Measurements from ENCODE around the gene RAB30. TPM values are rescaled to one million over a fixed set of nuclear protein-coding genes. Genes with fewer than 3 reads are reported as not detected.

RAB30 gene
- total RNA-seq, 1 experiment from 2014 or later: 6.2 TPM

GRCh38 chr11:83007477-83007876, 64.2 kb downstream of the RAB30 start:
- Mint-ChIP-seq H3K27ac (no peak overlapping the region), H3K9me3 (no peaks in the 10 kb centered on the region), H3K4me3 (no peak overlapping the region), H3K4me1 (peaks cover 20% of the 10 kb centered on the region), H3K36me3 (no peaks in the 10 kb centered on the region), H3K27me3 (ENCODE audit: low read depth) (no peaks in the 10 kb centered on the region)
- DNase-seq (ENCODE audit: low spot score) (no peak), ATAC-seq (peak; percentile 43)
- TF ChIP-seq GRHL2 (CRISPR knock-in tag; IDR thresholded peaks at IDR 0.05; ENCODE audit: insufficient replicate concordance, severe bottlenecking) (no peak), TEAD4 (CRISPR knock-in tag; IDR thresholded peaks at IDR 0.05) (no peak)
- TF ChIP-seq, protein P1, sequence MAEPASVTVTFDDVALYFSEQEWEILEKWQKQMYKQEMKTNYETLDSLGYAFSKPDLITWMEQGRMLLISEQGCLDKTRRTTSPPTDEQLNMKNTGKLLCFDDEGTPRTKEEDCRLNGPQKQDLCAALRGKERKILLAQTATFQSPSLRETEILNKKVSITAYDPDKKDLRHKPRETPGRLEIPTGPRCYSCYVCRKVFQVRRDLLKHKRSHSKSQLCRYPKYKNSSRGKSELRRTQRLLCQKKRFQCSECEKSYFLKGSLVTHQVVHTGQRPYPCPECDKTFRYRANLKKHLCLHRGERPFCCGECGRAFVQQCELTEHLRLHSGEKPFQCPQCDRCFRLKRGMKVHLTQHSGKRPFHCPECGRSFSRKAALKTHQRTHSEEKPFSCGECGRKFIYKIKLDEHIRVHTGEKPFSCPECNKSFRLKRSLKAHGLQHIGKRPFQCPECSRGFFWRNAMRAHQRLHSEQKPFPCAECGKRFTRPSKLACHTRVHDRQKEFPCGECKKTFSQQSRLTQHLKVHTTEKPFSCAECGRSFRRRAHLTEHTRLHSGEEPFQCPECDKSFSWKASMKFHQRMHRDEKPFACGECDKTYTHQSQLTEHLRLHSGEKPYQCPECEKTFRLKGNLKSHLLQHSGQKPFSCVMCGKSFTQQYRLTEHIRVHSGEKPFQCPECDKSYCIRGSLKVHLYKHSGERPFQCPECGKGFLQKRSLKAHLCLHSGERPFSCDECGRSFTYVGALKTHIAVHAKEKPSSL (CRISPR knock-in tag; conservative IDR thresholded peaks at IDR 0.05): no peak
- TF ChIP-seq, protein P2, sequence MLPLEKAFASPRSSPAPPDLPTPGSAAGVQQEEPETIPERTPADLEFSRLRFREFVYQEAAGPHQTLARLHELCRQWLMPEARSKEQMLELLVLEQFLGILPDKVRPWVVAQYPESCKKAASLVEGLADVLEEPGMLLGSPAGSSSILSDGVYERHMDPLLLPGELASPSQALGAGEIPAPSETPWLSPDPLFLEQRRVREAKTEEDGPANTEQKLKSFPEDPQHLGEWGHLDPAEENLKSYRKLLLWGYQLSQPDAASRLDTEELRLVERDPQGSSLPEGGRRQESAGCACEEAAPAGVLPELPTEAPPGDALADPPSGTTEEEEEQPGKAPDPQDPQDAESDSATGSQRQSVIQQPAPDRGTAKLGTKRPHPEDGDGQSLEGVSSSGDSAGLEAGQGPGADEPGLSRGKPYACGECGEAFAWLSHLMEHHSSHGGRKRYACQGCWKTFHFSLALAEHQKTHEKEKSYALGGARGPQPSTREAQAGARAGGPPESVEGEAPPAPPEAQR (CRISPR knock-in tag; IDR thresholded peaks at IDR 0.05): no peak
- TF ChIP-seq, protein P3, sequence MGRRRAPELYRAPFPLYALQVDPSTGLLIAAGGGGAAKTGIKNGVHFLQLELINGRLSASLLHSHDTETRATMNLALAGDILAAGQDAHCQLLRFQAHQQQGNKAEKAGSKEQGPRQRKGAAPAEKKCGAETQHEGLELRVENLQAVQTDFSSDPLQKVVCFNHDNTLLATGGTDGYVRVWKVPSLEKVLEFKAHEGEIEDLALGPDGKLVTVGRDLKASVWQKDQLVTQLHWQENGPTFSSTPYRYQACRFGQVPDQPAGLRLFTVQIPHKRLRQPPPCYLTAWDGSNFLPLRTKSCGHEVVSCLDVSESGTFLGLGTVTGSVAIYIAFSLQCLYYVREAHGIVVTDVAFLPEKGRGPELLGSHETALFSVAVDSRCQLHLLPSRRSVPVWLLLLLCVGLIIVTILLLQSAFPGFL (CRISPR knock-in tag; IDR thresholded peaks at IDR 0.05; ENCODE audit: borderline replicate concordance): no peak
- ChIA-PET POLR2A (interaction anchor here (0.7 kb wide), 1 partner anchor 8 kb away, joined by 3 read pairs; no protein-coding TSS in a partner anchor), CTCF (interaction anchor here (0.7 to 1.3 kb wide), 2 partner anchors 8 to 140 kb away, joined by 4 to 6 read pairs; no protein-coding TSS in a partner anchor)

DNA sequence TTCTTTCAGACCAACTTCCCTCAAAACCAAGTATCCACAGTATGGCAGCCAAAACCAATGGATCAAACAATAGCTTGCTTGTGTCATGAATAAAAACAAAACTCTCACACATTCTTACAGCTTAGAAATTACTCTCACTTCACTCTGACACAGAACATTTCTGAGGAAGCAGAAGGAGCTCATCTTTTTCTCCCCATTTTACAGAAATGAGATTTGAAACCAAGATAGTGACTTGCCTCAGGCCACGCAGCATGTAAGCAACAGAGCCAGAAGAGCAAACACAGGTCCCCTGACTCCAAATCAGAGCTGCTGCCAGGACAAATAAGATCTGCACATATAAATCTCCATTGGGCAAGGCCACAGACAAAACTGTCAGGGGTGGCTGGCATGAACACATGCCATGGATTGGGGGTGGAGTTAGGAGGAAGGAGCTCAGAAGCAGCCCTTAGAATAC, 64.8 kb downstream of the RAB30 start:
- H3K4me1 Mint-ChIP-seq: peaks cover 23% of the 10 kb centered on the region
- ATAC-seq (no peak), DNase-seq (ENCODE audit: low spot score) (no peak)
- H3K9me3 Mint-ChIP-seq: no peaks in the 10 kb centered on the region
- TF ChIP-seq NR1H2 (CRISPR knock-in tag; IDR thresholded peaks at IDR 0.05): no peak
- no peak for TF ChIP-seq PRRX2 (CRISPR knock-in tag; IDR thresholded peaks at IDR 0.05)
- no peak for TF ChIP-seq SOX15 (CRISPR knock-in tag; IDR thresholded peaks at IDR 0.05)
- no peak for TF ChIP-seq ZNF423 (CRISPR knock-in tag; IDR thresholded peaks at IDR 0.05)
- TF ChIP-seq OVOL2 (CRISPR knock-in tag; IDR thresholded peaks at IDR 0.05; ENCODE audit: borderline replicate concordance): no peak
- TF ChIP-seq, protein P4, sequence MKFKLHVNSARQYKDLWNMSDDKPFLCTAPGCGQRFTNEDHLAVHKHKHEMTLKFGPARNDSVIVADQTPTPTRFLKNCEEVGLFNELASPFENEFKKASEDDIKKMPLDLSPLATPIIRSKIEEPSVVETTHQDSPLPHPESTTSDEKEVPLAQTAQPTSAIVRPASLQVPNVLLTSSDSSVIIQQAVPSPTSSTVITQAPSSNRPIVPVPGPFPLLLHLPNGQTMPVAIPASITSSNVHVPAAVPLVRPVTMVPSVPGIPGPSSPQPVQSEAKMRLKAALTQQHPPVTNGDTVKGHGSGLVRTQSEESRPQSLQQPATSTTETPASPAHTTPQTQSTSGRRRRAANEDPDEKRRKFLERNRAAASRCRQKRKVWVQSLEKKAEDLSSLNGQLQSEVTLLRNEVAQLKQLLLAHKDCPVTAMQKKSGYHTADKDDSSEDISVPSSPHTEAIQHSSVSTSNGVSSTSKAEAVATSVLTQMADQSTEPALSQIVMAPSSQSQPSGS (CRISPR knock-in tag; IDR thresholded peaks at IDR 0.05; ENCODE audit: borderline replicate concordance, low read depth): no peak
- TF ChIP-seq MYBL2 (CRISPR knock-in tag; IDR thresholded peaks at IDR 0.05): no peak
- TF ChIP-seq ZNF232 (CRISPR knock-in tag; IDR thresholded peaks at IDR 0.05): no peak
- TF ChIP-seq CREM (CRISPR knock-in tag; IDR thresholded peaks at IDR 0.05): no peak
- no peak for TF ChIP-seq NFE2L1 (CRISPR knock-in tag; IDR thresholded peaks at IDR 0.05)
- no peak for TF ChIP-seq ZNF317 (CRISPR knock-in tag; IDR thresholded peaks at IDR 0.05; ENCODE audit: borderline replicate concordance, low read depth)
- no peak for TF ChIP-seq ZNF138 (CRISPR knock-in tag; conservative IDR thresholded peaks at IDR 0.05)
- no peak for TF ChIP-seq CREB1 (CRISPR knock-in tag; IDR thresholded peaks at IDR 0.05)
- POLR2A ChIA-PET: interaction anchor here (0.5 to 0.7 kb wide), 2 partner anchors 8 to 1868 kb away, joined by 3 to 5 read pairs; no protein-coding TSS in a partner anchor
- no peak overlapping the region for H3K4me3 Mint-ChIP-seq
- H3K27me3 Mint-ChIP-seq (ENCODE audit: low read depth): no peaks in the 10 kb centered on the region
- H3K36me3 Mint-ChIP-seq: no peaks in the 10 kb centered on the region
- CTCF ChIA-PET: interaction anchor here (1.3 kb wide), 1 partner anchor 140 kb away, joined by 4 read pairs; no protein-coding TSS in a partner anchor
- H3K27ac Mint-ChIP-seq: peak overlapping the region; percentile 14; the same call in 1 of the 2 replicates

All from WTC11 (cell line).